ENCODE measurements around the gene DNAH11. TPM values are rescaled to one million over a fixed set of nuclear protein-coding genes. Genes with fewer than 3 reads are reported as not detected.

The DNAH11 gene
- total and polyA plus RNA-seq, 2 of the 8 experiments (the other 6 are each of a cell fraction or from before 2014, with no cell fraction given): 1.8 to 4.9 TPM

DNA sequence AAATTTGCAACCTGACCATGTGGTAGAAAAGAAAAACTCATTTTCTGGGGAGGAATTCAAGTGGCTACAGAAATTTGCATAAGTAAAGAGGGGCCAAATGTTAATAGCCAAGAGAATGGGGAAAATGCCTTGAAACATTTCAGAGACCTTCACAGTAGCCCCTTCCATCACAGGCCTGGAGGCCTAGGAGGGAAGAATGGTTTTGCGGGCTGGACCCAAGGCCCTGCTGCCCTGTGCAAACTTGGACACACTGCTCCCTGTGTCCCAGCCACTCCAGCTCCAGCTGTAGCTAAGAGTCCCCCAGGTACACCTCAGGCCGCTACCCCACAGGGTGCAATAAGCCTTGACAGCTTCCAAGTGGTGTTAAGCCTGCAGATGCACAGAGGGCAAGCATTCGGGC is 16.4 kb upstream of the DNAH11 start:
- FAIRE-seq (no peak), DNase-seq (ENCODE audit: low read depth in 1 of 2, low spot score in 2 of 2) (no peak)
- no peak overlapping the region for H2AK5ac ChIP-seq (ENCODE audit: low read depth, low read length)
- TF ChIP-seq SUZ12 (IDR thresholded peaks at IDR 0.05; ENCODE audit: low read length): no peak
- TF ChIP-seq USF2 (IDR thresholded peaks at IDR 0.05; ENCODE audit: low read length): no peak
- TF ChIP-seq CHD2 (IDR thresholded peaks at IDR 0.05; ENCODE audit: low read length): no peak
- no peak for TF ChIP-seq SRF (IDR thresholded peaks at IDR 0.05; ENCODE audit: low read depth, low read length)
- no peak for TF ChIP-seq TEAD4 (IDR thresholded peaks at IDR 0.05; ENCODE audit: low read depth, low read length)
- TF ChIP-seq KDM4A (IDR thresholded peaks at IDR 0.05; ENCODE audit: low read depth, low read length, severe bottlenecking): no peak
- TF ChIP-seq EZH2 (IDR thresholded peaks at IDR 0.05; ENCODE audit: low read depth, low read length, severe bottlenecking): no peak
- TF ChIP-seq PHF8 (conservative IDR thresholded peaks at IDR 0.05; ENCODE audit: low read depth, low read length): no peak
- TF ChIP-seq BACH1 (IDR thresholded peaks at IDR 0.05; ENCODE audit: low read length): no peak
- no peak for TF ChIP-seq HDAC6 (IDR thresholded peaks at IDR 0.05; ENCODE audit: low read depth, low read length)
- TF ChIP-seq, protein P1, sequence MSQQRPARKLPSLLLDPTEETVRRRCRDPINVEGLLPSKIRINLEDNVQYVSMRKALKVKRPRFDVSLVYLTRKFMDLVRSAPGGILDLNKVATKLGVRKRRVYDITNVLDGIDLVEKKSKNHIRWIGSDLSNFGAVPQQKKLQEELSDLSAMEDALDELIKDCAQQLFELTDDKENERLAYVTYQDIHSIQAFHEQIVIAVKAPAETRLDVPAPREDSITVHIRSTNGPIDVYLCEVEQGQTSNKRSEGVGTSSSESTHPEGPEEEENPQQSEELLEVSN (IDR thresholded peaks at IDR 0.05): no peak
- ChIA-PET CTCF (ENCODE audit: partially characterized antibody) (interaction anchor here (1.5 to 2.1 kb wide), 2 partner anchors 9 to 13 kb away, joined by 4 to 8 read pairs; no protein-coding TSS in a partner anchor), POLR2A (ENCODE audit: partially characterized antibody) (no interaction called here)
- H3K14ac ChIP-seq (ENCODE audit: insufficient read length): no peak overlapping the region
- no peaks in the 10 kb centered on the region for H3K4me1 ChIP-seq (replicated peaks in 1 of 4; ENCODE audit: control insufficient read depth in 3 of 4, insufficient read depth in 4 of 4, low read length in 3 of 4)
- H3K4me2 ChIP-seq (ENCODE audit: insufficient read depth in 1 of 2, low read depth in 2 of 2, low read length in 2 of 2): no peak overlapping the region
- 89% methylated on average over 3 of the region's 3 CpGs; no CpG with 5 or more reads in 1 of the 2 experiments for WGBS, 2 experiments (ENCODE audit: extremely low coverage in 1 of 2, insufficient coverage in 1 of 2, insufficient read length in 1 of 2, insufficient replicate concordance in 2 of 2, low coverage in 1 of 2, low lambda C conversion rate in 2 of 2, missing lambda C conversion rate in 1 of 2)
- no peak overlapping the region for H2BK12ac ChIP-seq (ENCODE audit: low read depth, low read length)
- no peak overlapping the region for H3K4ac ChIP-seq (replicated peaks; ENCODE audit: insufficient read length, low read depth, low read length)
- no peaks in the 10 kb centered on the region for H3K79me2 ChIP-seq (ENCODE audit: control insufficient read depth in 1 of 2, insufficient read depth in 2 of 2, low read length in 2 of 2)
- H4K20me1 ChIP-seq (replicated peaks in 1 of 2; ENCODE audit: control insufficient read depth in 1 of 2, insufficient read depth in 2 of 2, low read length in 2 of 2): no peaks in the 10 kb centered on the region
- no peak overlapping the region for H3K4me3 ChIP-seq (ENCODE audit: extremely low read depth in 1 of 4, insufficient read depth in 2 of 4, low read depth in 3 of 4, low read length in 4 of 4)
- H2BK15ac ChIP-seq (ENCODE audit: low read length): no peak overlapping the region
- H3K23me2 ChIP-seq (ENCODE audit: low read depth, low read length): no peaks in the 10 kb centered on the region
- H3K9ac ChIP-seq (replicated peaks in 1 of 4; ENCODE audit: extremely low read depth in 1 of 4, low read depth in 3 of 4, low read length in 3 of 4): no peak overlapping the region
- no peak overlapping the region for H2AFZ ChIP-seq (ENCODE audit: low read length)
- no peaks in the 10 kb centered on the region for H3K79me1 ChIP-seq (ENCODE audit: low read depth, low read length)
- H4K91ac ChIP-seq (replicated peaks; ENCODE audit: insufficient read length, low read length): no peak overlapping the region
- no peak overlapping the region for H3K18ac ChIP-seq (ENCODE audit: extremely low read depth, low read length)
- H2BK120ac ChIP-seq (replicated peaks; ENCODE audit: low read depth, low read length): no peak overlapping the region
- no peak overlapping the region for H4K8ac ChIP-seq (ENCODE audit: extremely low read depth, insufficient read depth, low read length)
- H3K36me3 ChIP-seq (ENCODE audit: control insufficient read depth in 2 of 4, insufficient read depth in 4 of 4, low read length in 3 of 4): no peaks in the 10 kb centered on the region
- no peak overlapping the region for H2BK20ac ChIP-seq (ENCODE audit: low read length)
- H3K23ac ChIP-seq (ENCODE audit: insufficient read length): no peak overlapping the region
- no peaks in the 10 kb centered on the region for H3K27me3 ChIP-seq (replicated peaks in 1 of 4; ENCODE audit: control insufficient read depth in 3 of 4, extremely low read depth in 1 of 4, insufficient read depth in 3 of 4, low read length in 3 of 4)
- H3K9me3 ChIP-seq (ENCODE audit: insufficient read depth in 2 of 2, low read depth in 1 of 2, low read length in 1 of 2): peaks cover 9 to 20% of the 10 kb centered on the region in 2 experiments
- H3K56ac ChIP-seq (replicated peaks; ENCODE audit: insufficient read length, low read depth, low read length): no peak overlapping the region
- no peak overlapping the region for H2BK5ac ChIP-seq (ENCODE audit: low read depth, low read length)
- H3K27ac ChIP-seq (ENCODE audit: low read depth, low read length): no peak overlapping the region
- H4K5ac ChIP-seq (ENCODE audit: insufficient read length, low read depth, low read length): no peak overlapping the region
